ENCODE measurements around the gene MAP3K14.

The MAP3K14 gene

GRCh38 chr17:45231481-45232116 is 85.2 kb downstream of the MAP3K14 start:
- no peak for DNase-seq

GRCh38 chr17:45230787-45231480 is 85.9 kb downstream of the MAP3K14 start:
- DNase-seq = no peak

- DNase-seq = no peak
Observed at GRCh38 chr17:45230410-45230786, 86.4 kb downstream of the MAP3K14 start.

GRCh38 chr17:45229681-45230409 is 87.0 kb downstream of the MAP3K14 start:
- DNase-seq = no peak

DNA sequence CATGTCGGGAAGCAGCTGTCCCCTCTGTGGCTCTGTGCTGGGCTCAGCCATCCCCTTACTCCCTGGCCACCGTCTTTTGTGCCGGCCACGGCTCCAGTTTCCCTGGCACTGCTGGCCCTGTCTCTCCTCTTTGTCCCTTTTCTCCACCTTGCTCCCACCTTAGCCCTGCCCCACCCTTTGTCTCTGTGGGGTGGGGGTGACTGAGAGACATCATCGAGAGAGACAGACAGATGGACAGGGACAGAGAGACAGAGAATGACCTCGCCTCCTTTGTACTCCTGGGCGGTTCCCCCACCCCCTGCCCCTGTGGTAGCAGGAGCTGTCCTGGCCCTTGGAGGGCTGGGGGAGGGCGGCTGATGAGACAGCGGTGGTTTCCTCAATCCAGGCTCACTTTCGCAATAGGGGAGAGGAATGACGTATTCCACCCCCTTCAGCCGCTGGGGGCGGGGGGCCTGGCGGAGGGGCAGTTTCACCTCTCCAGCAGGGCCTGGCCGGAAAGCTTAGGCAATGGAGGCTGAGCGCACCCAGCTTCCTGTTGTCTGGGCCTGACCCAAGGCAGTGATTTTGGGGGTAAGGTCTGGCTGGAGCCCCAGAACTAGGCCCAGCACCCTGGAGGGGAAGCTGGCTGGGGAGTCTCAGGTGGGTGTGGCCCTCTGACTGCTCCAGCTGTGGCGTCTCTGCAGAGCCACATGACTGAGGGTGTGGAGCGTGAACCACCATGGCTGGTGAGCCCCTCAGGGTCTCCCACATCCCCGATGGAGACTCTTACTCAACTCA is 87.9 kb downstream of the MAP3K14 start:
- DNase-seq = no peak

DNA sequence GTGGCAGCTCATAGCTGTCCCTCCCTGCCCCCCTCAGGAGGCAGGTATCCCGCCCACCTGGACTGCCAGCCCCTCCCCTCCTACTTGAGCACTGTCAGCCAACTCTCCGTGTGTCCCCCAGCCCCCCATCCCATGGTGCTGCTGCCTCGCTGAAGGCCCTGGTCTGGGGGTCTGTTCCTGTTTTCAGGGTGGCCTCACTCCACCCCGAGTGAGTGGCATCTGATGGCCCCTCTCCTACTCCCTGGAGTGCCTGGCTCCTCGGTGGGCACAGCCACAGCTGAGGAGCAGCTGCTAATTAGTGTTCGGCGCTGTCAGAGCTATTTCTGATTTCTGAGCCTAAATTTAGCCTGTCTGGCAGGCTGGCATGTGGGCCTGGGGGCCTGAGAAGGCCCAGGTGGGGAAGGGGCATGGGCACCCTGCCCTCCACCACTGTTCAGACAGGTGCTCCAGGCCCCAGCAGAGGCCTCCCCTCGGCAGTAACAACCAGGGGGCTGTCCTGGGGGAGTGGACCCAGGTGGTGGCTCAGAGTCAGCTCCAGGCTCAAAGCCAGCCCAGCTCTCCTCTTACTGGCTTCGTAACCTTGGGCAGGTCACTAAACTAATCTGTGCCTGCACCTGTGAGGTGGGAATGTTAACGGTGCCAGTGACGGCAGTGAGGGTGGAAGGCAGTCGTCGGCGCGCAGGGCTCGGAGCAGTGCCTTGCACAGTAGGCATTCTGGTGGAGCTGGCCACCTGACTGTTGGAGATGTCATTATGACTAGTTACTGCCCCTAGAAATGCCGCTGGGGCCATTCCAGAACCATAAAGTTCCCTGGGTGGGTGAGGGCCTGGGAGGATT is 88.7 kb downstream of the MAP3K14 start:
- no peak for DNase-seq

DNA sequence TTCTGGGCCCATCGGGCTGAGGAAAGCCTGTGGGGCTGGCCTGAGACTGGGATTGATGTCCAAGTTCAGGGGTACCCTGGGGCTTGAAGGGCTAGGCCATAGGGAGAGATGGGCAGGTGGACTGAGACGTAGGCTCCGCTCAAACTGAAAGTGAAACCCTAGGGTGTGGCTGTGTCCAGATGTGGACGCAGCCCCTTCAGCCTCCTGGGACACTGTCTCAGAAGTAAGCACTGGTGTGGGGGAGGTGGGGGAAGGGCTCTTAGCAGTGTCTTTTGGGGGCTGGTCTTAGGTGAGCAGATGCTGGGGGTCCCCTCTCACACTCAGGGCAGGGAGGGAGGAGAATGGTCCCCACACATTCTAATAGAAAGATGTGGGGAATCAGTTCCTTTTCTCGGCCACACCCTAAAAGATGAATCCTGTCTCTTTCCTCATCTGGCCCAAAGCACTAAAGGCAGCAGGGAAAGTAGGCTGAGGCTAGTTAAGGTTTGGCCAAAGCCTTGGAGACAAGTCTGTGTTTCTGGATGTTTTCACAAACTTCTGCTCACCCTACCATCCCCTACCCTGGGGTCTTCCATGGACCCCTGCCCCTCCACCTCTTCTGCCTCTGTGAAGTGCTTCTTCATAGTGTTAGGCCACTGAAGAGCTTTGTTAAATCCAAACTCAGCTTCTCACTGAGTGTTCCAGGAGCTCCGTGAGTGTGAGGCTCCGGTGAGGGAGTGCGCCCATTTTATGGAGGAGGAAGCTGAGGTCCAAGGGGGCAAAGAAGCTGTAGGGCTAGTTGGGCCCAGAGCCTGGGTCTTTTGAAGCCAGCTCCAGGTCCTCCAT is 89.5 kb downstream of the MAP3K14 start:
- no peak for DNase-seq

- DNase-seq = no peak
Observed at GRCh38 chr17:45226576-45226975, 90.2 kb downstream of the MAP3K14 start.

DNA sequence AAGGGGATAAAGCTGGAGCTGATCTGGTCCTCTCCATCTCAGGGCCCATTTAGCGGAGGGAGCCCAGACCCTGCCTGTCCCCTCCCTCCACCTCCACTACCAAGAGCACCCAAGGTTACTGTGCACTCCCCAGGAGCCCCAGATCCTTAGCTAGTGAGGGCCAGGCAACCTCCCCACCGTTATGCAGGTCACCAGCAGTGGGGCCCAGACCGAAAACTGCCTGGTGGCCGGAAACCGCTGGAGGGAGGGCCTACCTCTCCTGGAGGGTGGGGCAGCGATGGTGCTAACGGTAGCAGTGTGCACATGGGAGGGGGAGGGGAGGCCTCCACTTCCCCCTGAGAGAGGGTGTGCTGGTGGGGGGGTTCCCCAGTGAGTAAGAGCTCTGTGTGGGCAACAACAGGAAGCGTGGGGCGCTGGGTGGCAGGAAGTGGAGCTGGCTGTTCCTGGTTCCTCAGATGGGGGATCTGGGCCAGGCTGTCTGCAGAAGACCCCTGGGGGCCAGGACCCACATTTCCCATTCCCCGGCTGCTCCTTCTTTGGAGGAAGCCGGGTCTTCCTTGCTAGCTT is 90.8 kb downstream of the MAP3K14 start:
- DNase-seq = no peak

DNA sequence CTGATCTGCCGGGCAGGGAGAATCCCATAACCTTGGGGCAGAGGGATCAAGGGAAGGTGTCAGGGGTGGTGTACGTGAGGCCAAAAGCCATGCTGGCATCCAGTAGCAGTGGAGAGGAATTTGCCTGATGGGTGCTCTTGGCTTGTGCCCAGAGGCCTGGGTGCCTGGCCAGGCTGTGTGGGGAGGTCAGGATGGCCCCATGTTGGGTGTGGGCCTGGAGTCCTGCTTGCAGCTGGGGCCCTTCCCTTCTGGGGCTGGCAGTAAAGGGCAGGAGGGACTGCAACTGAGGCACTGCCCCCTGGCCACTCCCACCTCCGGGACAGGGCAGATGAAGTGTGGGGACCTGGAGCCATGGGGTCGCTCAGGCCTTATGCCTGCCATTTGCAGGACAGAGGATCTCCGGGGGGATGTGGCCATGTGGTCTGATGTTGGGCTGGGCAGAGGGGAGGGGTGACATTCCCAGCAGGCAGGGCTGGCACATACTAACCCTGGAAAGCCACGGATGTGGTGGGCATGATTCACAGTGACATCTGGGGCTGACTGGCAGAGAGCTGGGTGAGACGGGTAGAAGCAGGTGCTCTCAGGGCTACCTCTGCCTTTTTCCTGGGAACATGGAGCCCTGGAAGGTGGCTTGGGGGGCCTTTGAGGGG is 91.6 kb downstream of the MAP3K14 start:
- DNase-seq = no peak

DNA sequence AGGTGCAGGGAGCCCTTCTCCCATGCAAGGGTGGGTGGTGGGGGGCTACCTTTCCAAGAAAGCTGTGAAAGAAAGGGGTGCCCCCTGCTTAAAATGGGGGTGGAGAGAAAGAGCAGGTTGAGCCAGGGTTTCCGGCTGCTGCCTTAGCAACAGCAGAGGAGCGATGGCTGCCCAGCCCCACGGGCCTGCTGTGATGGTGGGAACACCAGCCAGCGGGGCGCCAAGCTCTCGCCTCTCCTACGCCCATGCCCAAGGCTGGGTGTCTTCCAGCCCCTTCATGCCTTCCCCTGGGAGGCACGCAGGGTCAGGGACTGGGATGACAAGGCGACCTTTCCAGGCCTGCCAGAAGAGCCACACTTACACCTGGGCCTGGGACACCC is 92.2 kb downstream of the MAP3K14 start:
- DNase-seq = no peak

DNA sequence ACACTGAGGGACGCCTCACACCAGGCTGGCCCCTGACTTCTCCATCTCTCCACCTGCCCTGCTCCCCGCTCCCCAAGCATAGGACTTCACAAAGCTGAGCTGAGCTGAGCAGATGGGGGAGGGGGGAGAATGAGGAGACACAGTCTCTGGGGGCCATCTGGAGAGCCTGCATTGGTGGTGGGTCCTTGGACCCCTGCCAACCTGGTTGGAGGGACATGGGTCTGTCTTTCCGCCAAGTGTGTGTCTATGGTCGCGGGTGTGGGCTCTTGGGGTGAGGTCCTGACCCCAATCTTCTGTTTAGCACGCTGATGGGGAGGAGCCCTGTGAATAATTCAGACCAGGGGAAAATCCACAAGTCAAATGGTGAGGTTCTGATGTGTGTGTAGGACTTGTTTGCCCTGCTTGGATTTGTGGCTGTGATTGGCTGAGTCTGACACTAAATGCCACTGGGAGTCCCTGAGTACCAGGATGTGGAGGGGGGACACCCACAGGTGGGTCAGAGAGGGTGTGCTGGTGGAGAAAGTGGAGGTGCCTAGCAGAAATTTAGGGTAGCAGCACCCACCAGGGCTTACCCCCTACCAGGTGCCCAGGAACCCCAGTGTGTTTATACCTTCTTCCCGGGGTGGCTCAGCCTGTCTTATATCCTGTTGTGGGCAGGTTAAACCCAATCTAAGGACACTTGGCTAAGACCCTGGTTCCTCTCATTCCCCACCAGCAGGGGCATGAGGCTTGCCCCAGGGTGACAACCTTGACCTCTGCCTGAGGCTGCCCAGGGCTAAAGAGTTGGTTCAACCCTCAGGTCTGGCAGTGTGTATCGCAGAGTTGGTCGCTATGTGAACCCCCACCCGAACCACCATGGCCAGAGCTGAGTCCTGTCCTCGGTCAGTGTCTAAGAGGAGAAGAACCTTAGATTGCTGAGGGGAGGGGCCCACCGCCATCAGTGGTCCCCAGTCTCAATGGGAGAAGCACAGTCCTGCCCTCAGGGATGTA is 93.0 kb downstream of the MAP3K14 start:
- no peak for DNase-seq

GRCh38 chr17:45222996-45223538 is 93.8 kb downstream of the MAP3K14 start:
- DNase-seq = no peak

DNA sequence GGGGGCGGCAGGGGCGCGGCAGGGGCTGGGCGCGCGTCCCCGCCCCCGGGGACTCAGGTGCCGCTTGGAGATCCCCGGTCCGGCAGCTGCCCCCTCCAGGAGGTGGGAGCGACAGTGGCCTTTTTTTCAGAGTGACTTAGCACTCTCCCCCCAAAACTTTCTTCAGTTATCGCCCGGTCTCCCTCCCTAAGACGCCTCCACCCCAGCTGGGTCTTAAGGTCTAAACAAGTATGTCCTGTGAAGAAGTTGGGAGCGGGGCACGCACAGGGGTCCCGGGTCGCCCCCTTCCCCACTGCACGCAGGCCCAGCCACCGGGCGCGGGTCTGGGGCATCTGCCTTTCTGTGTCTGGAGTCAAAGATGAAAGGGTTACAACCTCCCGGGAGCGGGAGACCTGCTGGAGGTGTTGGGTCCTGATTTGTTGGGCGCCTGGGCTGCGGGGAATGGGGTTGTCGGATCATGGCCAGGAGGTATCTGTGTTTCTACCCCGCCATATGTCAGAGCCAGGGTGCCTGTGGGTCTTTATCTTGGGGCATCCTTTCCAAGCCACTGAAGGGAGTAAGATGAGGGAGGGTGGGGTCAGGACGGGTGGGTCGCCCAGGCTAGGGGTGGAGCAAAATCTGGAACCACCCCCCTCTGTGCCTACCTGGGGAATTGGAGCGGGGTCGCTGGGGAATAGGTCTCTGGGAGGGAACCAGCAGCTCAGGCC is 94.4 kb downstream of the MAP3K14 start:
- no peak for DNase-seq

DNA sequence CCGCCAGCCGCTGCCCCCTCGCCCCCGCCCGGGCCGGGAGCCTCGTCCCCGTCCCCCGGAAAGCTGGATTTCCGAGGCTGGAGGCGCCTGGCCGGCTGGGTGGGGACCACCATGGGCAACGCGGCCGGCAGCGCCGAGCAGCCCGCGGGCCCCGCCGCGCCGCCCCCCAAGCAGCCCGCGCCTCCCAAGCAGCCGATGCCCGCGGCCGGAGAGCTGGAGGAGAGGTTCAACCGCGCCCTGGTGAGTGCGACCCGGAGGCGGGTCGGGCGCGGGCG is 94.9 kb downstream of the MAP3K14 start:
- no peak for DNase-seq

DNA sequence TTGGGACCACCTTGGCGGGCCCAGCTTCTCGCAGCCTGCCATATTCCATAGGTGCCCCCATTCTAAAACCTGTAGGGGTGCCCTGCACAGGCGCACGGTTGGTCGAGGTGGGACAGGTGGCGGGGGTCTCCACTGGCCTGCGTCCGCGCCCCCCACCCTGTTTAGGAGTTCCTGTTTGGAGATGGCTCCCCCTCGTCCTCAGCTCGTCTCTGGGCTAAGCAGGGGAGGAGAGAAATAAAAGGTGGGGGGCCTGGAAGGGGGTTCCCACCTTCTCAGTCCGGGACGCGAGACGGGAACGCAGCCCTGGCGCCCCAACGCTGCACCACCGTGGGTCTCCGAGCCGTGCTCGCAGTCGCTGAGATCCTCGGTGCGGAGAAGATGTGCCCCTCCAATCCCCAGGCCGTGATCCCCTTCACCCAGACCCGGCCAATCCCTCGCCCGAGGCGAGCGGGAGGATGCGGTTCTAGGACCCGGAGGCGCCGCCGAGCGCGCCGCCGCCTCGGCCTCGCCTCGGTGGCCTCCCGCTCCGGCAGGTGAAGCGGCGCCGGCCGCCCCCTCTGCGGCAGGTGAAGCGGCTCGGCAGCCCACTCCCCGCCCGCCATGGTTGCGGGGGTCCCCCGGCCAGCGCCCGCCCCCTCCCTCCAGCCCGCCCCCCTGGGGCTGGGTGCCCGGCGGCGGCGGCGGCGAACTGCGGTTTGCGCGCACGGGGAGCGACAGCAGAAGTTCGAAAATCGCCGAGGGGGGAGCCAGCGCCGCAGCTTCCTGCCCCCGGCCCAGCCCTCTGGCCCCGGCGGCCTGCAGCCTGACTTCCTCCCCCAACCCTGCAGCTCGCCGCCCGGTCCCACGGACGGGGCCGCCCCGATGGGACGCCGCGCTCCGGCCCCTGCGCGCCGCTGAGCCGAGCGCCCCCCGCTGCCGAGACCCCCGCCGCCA is 95.5 kb downstream of the MAP3K14 start, which contains the start of gene FMNL1:
Gene FMNL1, plus strand, starts transcription at position 805 of the 933 bp plus-strand sequence. CDS start 240 bp downstream, outside the sequence.
- DNase-seq = no peak

- no peak for DNase-seq
Observed at GRCh38 chr17:45220079-45220478, 96.7 kb downstream of the MAP3K14 start.

All from NCI-H2029 treated with DMSO at 0.1 percent for 48 hours (cell line).